HepG2 (cell line): Measurements from ENCODE around the gene VEZF1. TPM values are rescaled to one million over a fixed set of nuclear protein-coding genes. Genes with fewer than 3 reads are reported as not detected.

Experiments used
- BRCA1 ChIP-seq: sonication (generic); formaldehyde crosslinking; IDR thresholded peaks from 2 replicates; pipeline ENCODE4 v1.4.0; 2020; ENCODE audit warnings: missing genetic modification reagents
- DNMT1 ChIP-seq: sonication (generic); formaldehyde crosslinking; IDR thresholded peaks from 2 replicates; pipeline ENCODE4 v1.5.1; 2020; ENCODE audit warnings: mild to moderate bottlenecking, missing genetic modification reagents
- FOXO1 ChIP-seq: sonication (generic); formaldehyde crosslinking; IDR thresholded peaks from 2 replicates; pipeline ENCODE4 v1.4.0; 2020; ENCODE audit warnings: missing genetic modification reagents
- HNF4G ChIP-seq, 2 experiments: sonication (generic) in 1 of 2; formaldehyde crosslinking in 1 of 2; IDR thresholded peaks; 2 replicates each; pipeline versions ENCODE4 v1.4.0 to v1.6.1; 2011 to 2020; ENCODE audit warnings: borderline replicate concordance in 2 of 2, low read depth in 2 of 2, mild to moderate bottlenecking in 2 of 2, low read length in 1 of 2, missing genetic modification reagents in 1 of 2, moderate library complexity in 1 of 2
- KMT2B ChIP-seq: IDR thresholded peaks from 2 replicates; pipeline ENCODE4 v1.6.1; 2016; ENCODE audit warnings: missing genetic modification reagents, missing compliant biosample characterization
- MIER2 ChIP-seq: IDR thresholded peaks from 2 replicates; pipeline ENCODE4 v1.6.1; 2016; ENCODE audit warnings: missing biosample characterization, missing genetic modification reagents
- MTA1 ChIP-seq: sonication (generic); formaldehyde crosslinking; IDR thresholded peaks from 2 replicates; pipeline ENCODE4 v1.4.0; 2020; ENCODE audit warnings: missing genetic modification reagents, mild to moderate bottlenecking, borderline replicate concordance
- NAIF1 ChIP-seq: sonication (generic); formaldehyde crosslinking; IDR thresholded peaks from 2 replicates; pipeline ENCODE4 v1.5.0; 2020; ENCODE audit warnings: mild to moderate bottlenecking, missing genetic modification reagents, borderline replicate concordance
- POGZ ChIP-seq: sonication (generic); formaldehyde crosslinking; IDR thresholded peaks from 2 replicates; pipeline ENCODE4 v1.4.0; 2020; ENCODE audit warnings: mild to moderate bottlenecking, missing genetic modification reagents
- PRMT3 ChIP-seq: sonication (generic); formaldehyde crosslinking; IDR thresholded peaks from 2 replicates; pipeline ENCODE4 v1.8.1; 2022; ENCODE audit warnings: low read depth, mild to moderate bottlenecking, moderate library complexity, missing genetic modification reagents, borderline replicate concordance
- PRPF4 ChIP-seq: fragments of 200-400 bp; formaldehyde crosslinking; IDR thresholded peaks from 2 replicates; pipeline ENCODE4 v1.6.1; 2016; ENCODE audit warnings: low read length, low read depth; ENCODE audit not compliant: poor library complexity, severe bottlenecking
- SP140L ChIP-seq: sonication (generic); formaldehyde crosslinking; IDR thresholded peaks from 2 replicates; pipeline ENCODE4 v1.4.0; 2020; ENCODE audit warnings: missing genetic modification reagents, borderline replicate concordance
- ZNF136 ChIP-seq: sonication (generic); formaldehyde crosslinking; IDR thresholded peaks from 2 replicates; pipeline ENCODE4 v1.8.1; 2022; ENCODE audit warnings: low read depth, mild to moderate bottlenecking, moderate library complexity, missing genetic modification reagents
- ZNF253 ChIP-seq: sonication (generic); formaldehyde crosslinking; IDR thresholded peaks from 2 replicates; pipeline ENCODE4 v1.8.0; 2022; ENCODE audit warnings: mild to moderate bottlenecking, missing genetic modification reagents, borderline replicate concordance
- ZNF792 ChIP-seq: IDR thresholded peaks from 2 replicates; pipeline ENCODE4 v1.6.1; 2016
- polyA plus RNA-seq, 8 experiments: library from polyadenylated mRNA; depleted of rRNA in 3 of 8; stranded (reverse) in 7 of 8; unstranded in 1 of 8; fragments of >200 nt; fragmentation: Illumina TruSeq in 4 of 8; extraction: Trizol in 4 of 8; gene quantifications; 2 replicates each; pipeline versions ENCODE4 v1.2.1 to v1.2.3, GENCODE V29; 2011 to 2016; ENCODE audit warnings: low read depth in 4 of 8, missing spikeins in 1 of 8, mixed read lengths in 1 of 8; ENCODE audit not compliant: insufficient read depth in 1 of 8
- total RNA-seq, 5 experiments: library from RNA; depleted of rRNA; stranded (reverse); fragments of >200 nt; fragmentation: Illumina TruSeq; extraction: Trizol; gene quantifications; 2 replicates each; pipeline ENCODE4 v1.2.3, GENCODE V29; 2016; ENCODE audit warnings: low read depth in 1 of 5
- TF ChIP-seq, protein P1 (sequence below): sonication (generic); formaldehyde crosslinking; IDR thresholded peaks from 2 replicates; pipeline ENCODE4 v1.4.0; 2020; ENCODE audit warnings: mild to moderate bottlenecking, missing genetic modification reagents
- TF ChIP-seq, protein P2 (sequence below): sonication (generic); formaldehyde crosslinking; IDR thresholded peaks from 2 replicates; pipeline ENCODE4 v1.9.0; 2021; ENCODE audit warnings: missing genetic modification reagents, mild to moderate bottlenecking, borderline replicate concordance
- TF ChIP-seq, protein P3 (sequence below): sonication (generic); formaldehyde crosslinking; IDR thresholded peaks from 2 replicates; pipeline ENCODE4 v1.4.0; 2020; ENCODE audit warnings: missing genetic modification reagents, mild to moderate bottlenecking, borderline replicate concordance
- TF ChIP-seq, protein P4 (sequence below): sonication (generic); formaldehyde crosslinking; IDR thresholded peaks from 2 replicates; pipeline ENCODE4 v1.5.1; 2020; ENCODE audit warnings: mild to moderate bottlenecking, moderate library complexity, missing genetic modification reagents

VEZF1 gene
- total and polyA plus RNA-seq, 2 of the 13 experiments (the other 11 are each of a cell fraction or from before 2014, with no cell fraction given): 45.9 to 49.7 TPM

DNA sequence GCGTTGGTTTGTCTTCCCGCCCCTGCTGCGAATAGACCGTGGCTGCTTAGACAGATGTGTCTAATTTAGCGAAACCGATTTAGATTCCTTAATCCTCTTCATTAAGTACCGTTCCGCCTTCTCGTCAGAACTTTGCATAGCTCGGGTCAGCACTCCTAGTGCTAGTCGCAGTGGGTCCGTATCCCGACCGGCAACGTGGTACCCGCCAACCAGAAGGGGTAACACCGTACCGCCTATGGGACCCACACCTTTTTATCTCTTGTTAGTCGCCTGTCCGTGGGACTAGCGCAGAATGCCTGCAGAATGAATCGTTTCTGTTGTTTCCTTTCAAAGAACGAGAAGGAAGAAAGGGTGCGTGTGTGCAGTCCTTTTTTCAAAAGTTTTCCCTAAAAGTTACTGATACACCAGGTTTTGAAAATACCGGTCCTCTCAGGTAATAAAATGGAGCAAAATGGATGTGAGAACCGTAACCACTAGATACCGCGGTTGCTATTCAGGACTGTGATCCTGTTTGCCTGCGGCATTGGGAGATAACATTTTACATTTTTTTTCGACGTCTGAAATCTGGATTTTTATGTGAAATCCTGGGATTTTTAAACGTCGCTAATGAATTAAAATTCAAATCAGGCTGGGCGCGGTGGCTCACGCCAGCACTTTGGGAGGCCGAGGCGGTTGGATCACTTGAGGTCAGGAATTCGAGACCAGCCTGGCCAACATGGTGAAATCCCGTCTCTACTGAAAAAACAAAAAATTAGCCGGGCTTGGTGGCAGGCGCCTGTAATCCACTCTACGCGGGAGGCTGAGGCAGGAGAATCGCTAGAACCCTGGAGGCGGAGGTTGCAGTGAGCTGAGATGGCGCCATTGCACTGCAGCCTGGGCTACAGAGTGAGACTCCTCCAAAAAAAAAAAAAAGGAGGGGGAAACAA is 20.0 kb upstream of the VEZF1 start (continued):
- TF ChIP-seq POGZ (CRISPR knock-in tag) (peak; percentile 37; the same call in 1 of the 2 replicates), ZNF792 (no peak), BRCA1 (CRISPR knock-in tag) (0 out of 2 replicates have a peak, but pooled peaks have one; percentile 12), NAIF1 (peak; percentile 98), ZNF136 (CRISPR knock-in tag) (no peak), FOXO1 (CRISPR knock-in tag) (0 out of 2 replicates have a peak, but pooled peaks have one; percentile 8), MIER2 (CRISPR knock-in tag) (peak; percentile 4; the same call in 1 of the 2 replicates), PRMT3 (CRISPR knock-in tag) (0 out of 2 replicates have a peak, but pooled peaks have one; percentile 7), MTA1 (CRISPR knock-in tag) (no peak), DNMT1 (CRISPR knock-in tag) (peak; percentile 55; the same call in 1 of the 2 replicates), ZNF253 (CRISPR knock-in tag) (0 out of 2 replicates have a peak, but pooled peaks have one; percentile 68), SP140L (CRISPR knock-in tag) (peak; percentile 25; the same call in 1 of the 2 replicates), PRPF4 (peak; percentile 48), HNF4G (IDR thresholded peaks at IDR 0.05; ENCODE audit: borderline replicate concordance, low read depth, low read length) (0 out of 2 replicates have a peak, but pooled peaks have one; percentile 2), HNF4G (CRISPR knock-in tag; IDR thresholded peaks at IDR 0.05; ENCODE audit: borderline replicate concordance, low read depth) (no peak), KMT2B (CRISPR knock-in tag) (no peak)
- TF ChIP-seq, protein P1, sequence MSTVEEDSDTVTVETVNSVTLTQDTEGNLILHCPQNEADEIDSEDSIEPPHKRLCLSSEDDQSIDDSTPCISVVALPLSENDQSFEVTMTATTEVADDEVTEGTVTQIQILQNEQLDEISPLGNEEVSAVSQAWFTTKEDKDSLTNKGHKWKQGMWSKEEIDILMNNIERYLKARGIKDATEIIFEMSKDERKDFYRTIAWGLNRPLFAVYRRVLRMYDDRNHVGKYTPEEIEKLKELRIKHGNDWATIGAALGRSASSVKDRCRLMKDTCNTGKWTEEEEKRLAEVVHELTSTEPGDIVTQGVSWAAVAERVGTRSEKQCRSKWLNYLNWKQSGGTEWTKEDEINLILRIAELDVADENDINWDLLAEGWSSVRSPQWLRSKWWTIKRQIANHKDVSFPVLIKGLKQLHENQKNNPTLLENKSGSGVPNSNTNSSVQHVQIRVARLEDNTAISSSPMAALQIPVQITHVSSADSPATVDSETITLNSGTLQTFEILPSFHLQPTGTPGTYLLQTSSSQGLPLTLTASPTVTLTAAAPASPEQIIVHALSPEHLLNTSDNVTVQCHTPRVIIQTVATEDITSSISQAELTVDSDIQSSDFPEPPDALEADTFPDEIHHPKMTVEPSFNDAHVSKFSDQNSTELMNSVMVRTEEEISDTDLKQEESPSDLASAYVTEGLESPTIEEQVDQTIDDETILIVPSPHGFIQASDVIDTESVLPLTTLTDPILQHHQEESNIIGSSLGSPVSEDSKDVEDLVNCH (CRISPR knock-in tag): no peak; the same call in 1 of the 2 replicates
- TF ChIP-seq, protein P2, sequence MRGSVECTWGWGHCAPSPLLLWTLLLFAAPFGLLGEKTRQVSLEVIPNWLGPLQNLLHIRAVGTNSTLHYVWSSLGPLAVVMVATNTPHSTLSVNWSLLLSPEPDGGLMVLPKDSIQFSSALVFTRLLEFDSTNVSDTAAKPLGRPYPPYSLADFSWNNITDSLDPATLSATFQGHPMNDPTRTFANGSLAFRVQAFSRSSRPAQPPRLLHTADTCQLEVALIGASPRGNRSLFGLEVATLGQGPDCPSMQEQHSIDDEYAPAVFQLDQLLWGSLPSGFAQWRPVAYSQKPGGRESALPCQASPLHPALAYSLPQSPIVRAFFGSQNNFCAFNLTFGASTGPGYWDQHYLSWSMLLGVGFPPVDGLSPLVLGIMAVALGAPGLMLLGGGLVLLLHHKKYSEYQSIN (CRISPR knock-in tag): 0 out of 2 replicates have a peak, but pooled peaks have one; percentile 26
- TF ChIP-seq, protein P3, sequence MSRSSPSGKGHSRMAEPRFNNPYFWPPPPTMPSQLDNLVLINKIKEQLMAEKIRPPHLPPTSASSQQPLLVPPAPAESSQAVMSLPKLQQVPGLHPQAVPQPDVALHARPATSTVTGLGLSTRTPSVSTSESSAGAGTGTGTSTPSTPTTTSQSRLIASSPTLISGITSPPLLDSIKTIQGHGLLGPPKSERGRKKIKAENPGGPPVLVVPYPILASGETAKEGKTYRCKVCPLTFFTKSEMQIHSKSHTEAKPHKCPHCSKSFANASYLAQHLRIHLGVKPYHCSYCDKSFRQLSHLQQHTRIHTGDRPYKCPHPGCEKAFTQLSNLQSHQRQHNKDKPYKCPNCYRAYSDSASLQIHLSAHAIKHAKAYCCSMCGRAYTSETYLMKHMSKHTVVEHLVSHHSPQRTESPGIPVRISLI: no peak
- TF ChIP-seq, protein P4, sequence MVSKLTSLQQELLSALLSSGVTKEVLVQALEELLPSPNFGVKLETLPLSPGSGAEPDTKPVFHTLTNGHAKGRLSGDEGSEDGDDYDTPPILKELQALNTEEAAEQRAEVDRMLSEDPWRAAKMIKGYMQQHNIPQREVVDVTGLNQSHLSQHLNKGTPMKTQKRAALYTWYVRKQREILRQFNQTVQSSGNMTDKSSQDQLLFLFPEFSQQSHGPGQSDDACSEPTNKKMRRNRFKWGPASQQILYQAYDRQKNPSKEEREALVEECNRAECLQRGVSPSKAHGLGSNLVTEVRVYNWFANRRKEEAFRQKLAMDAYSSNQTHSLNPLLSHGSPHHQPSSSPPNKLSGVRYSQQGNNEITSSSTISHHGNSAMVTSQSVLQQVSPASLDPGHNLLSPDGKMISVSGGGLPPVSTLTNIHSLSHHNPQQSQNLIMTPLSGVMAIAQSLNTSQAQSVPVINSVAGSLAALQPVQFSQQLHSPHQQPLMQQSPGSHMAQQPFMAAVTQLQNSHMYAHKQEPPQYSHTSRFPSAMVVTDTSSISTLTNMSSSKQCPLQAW (CRISPR knock-in tag): no peak
